Renal cortical epithelial cell (primary cell): ENCODE results near the gene EPB41L4B. TPM values are rescaled to one million over a fixed set of nuclear protein-coding genes. Genes with fewer than 3 reads are reported as not detected.

Source experiments
- DNase-seq: peaks from one replicate; pipeline ENCODE4 v3.0.0-alpha.2; 2011; ENCODE audit warnings: low read depth
- total RNA-seq: library from RNA; depleted of rRNA; stranded (reverse); fragments of >200 nt; gene quantifications from 2 replicates; pipeline ENCODE4 v1.2.3, GENCODE V29; 2014

Gene EPB41L4B
- total RNA-seq, 1 donor from 2014 or later = 5.8 TPM

DNA sequence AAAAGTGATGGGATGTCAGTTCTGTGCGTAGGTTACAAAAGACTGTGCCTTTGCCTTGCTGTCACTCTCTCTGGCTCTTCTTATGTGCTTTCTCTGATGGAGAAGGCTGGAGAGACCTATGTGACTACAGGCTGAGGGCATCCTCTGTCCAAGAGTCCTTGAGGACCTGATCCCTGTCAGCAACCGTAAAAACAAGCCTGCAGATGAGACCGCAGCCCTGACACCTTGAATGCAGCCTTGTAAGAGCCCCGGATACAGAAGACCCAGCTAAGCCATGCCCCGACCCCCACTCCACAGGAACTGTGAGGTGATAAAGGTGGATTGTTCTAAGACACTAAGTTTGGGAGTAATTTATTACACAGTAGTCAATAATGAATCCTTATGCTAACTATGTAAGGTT, 121.2 kb downstream of the EPB41L4B start:
- no peak for DNase-seq

GRCh38 chr9:109198736-109199382, 122.0 kb downstream of the EPB41L4B start:
- DNase-seq = peak; percentile 3

DNA sequence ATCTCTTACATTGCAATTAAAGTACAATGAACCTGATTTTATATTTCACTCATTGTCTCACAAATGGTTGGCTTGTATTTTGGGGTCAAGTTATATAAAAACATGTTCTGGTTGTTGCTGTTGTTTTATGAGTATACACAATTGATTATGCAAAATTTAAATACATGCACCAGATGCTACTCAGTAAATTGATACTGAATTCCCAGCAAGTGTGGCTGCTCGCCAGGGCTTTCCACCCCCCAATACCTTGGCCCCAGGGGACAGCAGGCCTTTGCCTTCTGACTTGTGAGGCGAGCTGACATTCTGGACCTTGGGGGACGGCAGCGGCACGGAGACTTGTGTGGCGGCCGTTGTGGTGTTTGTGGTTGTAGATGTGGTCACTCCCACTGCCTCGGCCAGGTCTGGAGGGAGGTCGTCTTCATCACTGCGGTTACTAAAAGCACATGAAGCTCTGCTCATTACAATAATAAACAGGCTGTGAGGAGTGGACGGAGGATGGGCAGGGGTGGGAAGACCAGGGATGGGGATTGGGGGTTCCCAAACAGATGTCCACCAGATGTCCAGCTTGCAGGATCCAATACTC, 126.8 kb downstream of the EPB41L4B start:
- DNase-seq = no peak

DNA sequence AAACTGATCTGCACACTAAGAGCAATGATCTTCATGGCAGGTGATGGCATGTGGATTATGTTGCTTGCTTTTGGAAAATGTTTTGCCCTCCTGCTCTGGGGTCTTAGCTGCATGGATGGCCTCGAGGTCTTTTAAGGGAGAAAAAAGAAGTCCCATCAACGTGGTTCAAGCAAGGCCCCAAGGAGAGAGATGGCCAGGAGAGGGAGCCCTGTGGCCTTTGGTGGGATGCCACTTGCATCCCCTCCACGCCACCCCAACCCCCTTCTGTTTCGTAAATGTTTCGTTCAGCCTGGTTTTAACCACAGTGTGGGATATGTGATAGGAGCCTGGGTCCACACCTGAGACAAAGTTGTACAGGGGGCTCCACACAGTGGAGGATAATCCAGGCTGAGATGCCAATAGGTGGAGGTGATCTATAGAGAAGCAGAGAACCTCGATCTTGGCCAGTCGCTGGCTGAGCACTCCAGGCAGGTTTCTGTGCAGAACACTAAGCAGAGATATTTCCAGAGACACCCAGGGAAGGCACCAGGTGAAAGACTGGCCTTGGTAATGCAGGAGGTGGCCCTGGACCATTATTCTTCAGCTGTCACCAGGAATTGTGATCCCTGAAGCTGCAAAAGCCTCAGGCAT, 128.0 kb downstream of the EPB41L4B start:
- DNase-seq = peak; percentile 4

- no peak for DNase-seq
These were observed 129.1 kb downstream of the EPB41L4B start for GRCh38 chr9:109191746-109192145.

- no peak for DNase-seq
These were observed 130.7 kb downstream of the EPB41L4B start for GRCh38 chr9:109190151-109190550.

DNA sequence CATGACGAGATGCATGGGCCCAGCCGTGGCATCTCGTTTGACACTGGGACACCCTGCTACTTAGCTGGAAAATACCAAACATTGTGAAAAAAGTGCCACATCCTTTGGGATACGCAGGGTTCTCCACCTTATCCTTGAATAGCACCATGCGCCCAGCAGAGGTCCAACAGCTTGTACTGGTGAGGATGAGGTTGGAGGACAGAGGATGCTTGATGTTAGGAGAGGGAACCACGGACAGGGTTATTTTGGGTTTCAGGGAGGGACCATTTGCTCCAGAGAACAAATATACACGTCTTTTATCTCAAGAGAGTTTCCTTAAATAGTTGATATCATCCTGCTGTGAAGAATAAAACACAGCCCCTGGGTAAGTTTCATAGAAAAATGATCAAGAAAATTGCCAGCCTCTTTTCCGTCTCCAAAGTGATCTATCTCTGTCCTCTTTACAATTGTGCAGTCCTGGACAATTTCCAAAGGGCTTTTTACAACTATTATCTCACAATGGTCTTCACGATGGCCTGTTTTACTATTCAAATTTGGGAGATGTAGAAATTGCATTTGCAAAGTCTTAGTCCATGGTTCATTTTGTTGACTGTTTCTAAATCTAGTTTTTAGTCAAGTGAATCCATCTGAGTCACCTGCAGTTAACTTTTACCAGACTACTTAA, 133.9 kb downstream of the EPB41L4B start:
- DNase-seq = no peak

GRCh38 chr9:109182940-109183798, 137.7 kb downstream of the EPB41L4B start:
- DNase-seq = peak; percentile 29

DNA sequence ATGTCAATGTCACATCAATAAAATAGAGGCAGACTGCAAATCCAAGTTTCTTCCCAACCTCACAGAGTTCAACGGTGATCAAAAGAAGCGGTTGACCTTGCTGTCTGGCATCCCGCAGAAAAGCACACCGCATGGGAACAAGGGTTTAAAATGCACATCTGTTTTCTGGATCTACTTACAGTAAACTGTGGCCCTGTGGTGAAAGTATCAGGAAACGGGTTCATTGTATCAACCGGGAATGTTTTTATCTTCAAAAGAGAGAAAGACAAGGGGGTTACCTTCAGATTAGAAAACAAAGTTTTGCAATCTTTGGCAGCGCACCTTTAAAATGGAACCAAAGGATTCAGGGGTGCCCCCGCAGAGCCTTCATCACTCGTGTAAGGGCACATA, 138.3 kb downstream of the EPB41L4B start:
- DNase-seq = no peak

- DNase-seq = no peak
These were observed 139.6 kb downstream of the EPB41L4B start for GRCh38 chr9:109181284-109181683.

GRCh38 chr9:109179801-109180523, 140.9 kb downstream of the EPB41L4B start:
- no peak for DNase-seq

DNA sequence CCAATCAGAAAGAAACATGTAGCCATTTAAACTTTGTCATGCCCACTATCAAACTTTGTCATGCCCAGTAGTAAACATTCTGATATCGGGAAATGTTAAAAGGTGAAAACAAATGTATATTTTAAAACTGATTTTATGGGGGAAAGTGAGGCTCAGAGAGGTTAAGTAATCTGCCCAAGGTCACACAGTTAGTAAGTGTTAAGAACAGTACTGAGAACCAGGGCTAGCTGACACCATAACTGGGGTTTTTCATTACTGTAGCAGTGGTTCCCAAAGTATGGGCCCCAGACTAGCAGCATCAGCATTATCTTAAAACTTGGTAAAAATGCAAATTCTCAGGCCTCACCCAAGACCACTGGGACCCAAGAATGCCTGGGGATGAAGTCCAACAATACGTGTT, 143.9 kb downstream of the EPB41L4B start:
- no peak for DNase-seq

DNA sequence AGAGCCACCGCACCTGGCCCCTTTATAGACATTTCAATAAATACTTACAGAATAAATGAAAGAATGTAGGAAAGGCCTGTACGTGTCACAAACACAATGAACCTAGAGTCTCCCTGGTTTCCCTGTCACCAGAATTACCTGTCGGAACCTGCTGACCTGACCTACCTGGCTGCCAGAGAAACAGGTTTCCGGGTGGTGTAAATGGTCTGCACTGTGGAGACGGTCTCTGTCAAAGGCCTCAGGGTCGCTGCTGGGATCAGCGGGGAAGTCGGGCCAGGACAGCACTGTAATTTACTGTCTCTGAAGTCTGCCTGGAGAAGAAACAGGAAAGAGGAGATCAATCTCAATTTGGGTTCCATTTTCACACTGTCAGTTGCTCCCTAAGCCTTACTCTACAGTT, 144.5 kb downstream of the EPB41L4B start:
- no peak for DNase-seq

- DNase-seq = no peak
These were observed 147.9 kb downstream of the EPB41L4B start for GRCh38 chr9:109172935-109173334.

DNA sequence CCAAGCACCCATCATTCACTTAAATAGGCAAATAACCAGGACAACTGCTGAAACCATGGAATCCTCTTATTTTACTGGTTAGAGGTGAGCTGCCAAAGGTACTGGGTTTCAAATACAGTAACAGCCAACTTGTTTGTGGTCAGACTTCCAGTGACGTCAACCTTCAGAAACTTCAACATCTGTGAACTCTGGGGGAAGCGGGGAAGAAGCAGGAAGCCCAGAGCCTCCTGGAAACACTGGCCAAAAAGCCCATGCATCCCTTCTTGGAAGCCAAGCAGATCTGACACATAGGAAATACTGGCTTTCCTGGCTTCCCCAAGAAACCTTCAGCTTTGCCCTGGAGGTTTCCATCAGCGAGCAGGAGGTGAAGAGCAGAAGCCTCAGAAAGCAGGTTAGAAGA, 148.9 kb downstream of the EPB41L4B start:
- no peak for DNase-seq

DNA sequence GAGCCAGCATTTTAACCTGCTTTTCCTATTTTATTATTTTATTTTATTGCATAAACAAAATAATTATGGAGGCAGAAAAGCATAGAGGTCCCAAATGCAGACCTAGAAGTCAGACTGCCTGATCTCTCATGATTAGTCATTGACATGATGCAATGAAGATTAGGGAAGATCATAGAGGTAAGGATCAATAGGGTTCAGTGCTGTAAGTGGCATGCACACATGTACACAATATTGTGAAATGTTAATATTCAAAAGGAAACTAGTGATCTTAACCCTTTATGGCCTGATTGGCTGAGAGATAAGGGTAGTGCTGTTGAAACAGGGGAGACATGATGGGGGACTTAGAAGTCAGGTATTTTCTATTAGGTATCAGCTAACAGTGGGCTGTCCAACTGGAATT, 152.7 kb downstream of the EPB41L4B start:
- no peak for DNase-seq

DNA sequence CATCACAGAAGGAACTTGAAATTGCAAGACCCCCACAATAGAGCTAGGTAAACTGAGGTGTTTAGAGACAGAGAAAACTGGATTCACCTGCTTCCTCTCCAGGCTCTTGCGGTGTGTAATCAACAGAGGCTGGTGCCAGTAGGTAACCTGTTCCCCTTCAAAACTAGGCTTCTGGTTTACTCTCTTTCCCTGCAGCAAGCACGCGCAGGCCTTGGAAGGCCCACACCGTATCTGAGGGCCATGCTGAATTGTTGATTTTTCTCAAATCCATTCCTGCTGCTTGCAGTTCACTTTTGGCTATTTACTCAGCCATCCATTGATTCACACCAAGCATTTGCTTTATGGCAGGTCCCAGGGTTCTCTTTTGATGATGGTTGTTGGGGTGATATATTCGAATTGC, 153.1 kb downstream of the EPB41L4B start:
- no peak for DNase-seq

DNA sequence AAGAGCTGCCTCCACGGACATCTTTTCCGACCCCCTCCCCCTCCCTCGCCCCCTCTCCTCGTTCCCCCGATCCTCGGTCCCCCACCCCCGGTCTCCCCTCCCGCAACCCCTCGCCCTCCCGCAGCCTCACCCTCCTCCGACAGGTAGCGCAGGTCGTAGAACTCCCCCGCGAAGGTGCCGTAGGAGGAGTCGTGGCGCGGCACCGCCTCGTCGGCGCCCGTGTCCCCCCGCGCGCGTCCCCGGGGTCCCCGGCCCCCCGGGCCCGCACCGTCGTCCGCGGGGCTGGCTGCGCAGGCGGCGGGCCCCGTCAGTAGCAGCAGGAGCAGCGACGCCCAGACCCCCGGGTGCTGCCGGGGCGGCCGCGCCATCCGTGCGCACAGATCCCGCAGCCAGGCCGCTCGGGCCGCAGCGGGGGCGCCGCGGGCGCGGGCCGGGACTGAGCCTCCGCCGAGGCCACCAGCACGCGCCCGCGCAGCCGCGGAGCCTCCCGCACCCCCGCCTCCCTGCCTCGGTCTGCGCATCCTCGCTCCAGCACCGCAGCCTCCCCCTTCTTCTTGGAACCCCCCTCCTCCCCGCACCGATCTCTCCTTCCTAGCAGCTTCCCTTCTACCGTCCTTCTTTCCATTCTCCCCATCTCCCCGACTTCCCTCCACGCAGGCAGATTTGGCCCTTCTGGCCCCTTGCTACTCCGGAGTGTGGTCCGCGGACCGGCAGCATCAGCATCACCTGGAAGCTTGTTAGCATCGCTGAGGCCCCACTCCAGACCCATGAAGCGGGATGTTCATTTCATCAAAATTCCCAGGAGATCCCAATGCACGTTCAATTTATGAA, 153.9 kb downstream of the EPB41L4B start, which contains the start of gene FRRS1L:
FRRS1L (minus strand) TSS at position 479 of the 831 bp plus-strand sequence; CDS start at position 368, 111 bp downstream.
- no peak for DNase-seq

DNA sequence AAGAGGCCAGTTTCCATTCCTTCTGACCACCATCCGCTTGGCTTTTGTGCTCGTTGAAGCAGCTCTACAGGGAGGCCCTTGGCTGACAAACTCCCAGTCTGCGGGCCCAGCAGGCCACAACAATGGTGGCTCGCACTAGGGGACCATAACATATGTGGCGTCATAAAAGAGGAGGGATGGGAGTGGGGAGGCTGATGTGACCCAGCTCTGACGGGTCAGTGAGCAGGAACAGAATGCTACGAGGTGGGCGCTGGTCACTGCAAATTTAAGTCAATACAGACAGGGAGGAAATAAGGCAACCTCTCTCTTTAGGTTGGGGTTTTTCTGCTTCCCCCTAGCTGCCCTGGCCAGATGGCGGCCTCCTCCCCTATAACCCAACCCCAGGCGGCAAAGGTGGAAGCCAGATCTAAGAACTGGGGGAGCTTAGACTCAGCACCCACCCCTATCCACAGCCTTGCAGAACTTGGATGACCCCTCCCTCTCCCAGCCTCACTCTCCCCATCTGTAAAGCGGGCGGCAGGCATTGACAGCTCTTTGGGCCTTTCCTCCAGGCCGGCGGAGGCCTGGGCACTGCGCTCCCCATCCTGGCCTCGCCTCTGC, 154.6 kb downstream of the EPB41L4B start:
- DNase-seq = no peak

DNA sequence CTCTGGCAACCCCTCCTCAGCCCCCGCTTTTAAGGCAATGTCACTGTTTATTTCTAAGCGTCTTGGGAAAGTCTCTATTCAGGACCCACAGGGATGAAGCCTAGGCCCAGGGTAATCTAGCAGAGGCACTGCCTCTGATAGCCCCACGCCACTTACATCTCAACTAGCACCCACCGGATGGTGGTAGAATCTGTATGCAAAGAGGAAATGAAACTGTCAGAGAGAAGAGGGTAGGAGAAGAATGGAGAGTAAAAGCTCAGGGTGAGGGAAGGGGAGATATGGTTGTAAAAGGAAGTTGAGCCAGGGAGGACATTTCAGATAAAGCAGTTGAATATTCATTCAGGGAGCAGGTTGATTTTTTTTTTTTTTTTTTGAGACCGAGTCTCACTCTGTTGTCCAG, 156.8 kb downstream of the EPB41L4B start:
- no peak for DNase-seq
